Fibroblast of lung (primary cell): ENCODE measurements around the gene KCNK17.

ENCODE experiments used
- CTCF ChIP-seq, 2 donors: IDR thresholded peaks in 1 of 2; conservative IDR thresholded peaks in 1 of 2; 1 replicate in 1 of 2; 2 replicates in 1 of 2; pipeline ENCODE4 v1.5.1; 2011 to 2012; ENCODE audit warnings: low read length in 2 of 2, control low read depth in 1 of 2, inconsistent platforms in 1 of 2, low read depth in 1 of 2, mild to moderate bottlenecking in 1 of 2
- EZH2 ChIP-seq: IDR thresholded peaks from 2 replicates; pipeline ENCODE4 v1.5.1; 2012; ENCODE audit warnings: low read length, control low read depth, mild to moderate bottlenecking; ENCODE audit errors: missing control alignments

GRCh38 chr6:39361657-39362486, 47.7 kb upstream of the KCNK17 start:
- TF ChIP-seq CTCF (conservative IDR thresholded peaks at IDR 0.05 in 1 of 2, IDR thresholded peaks at IDR 0.05 in 1 of 2; ENCODE audit: low read depth in 1 of 2, low read length in 2 of 2) (peak; percentile 89 to 93), EZH2 (no peak)
